Vagina (tissue), 2 donors: ENCODE data around the gene ATG14. TPM values are rescaled to one million over a fixed set of nuclear protein-coding genes. Genes with fewer than 3 reads are reported as not detected.

Experiments used
- DNase-seq, 2 donors: peaks; one replicate each; pipeline ENCODE4 v3.0.0-alpha.2; 2017; ENCODE audit errors: extremely low spot score in 2 of 2
- H3K27ac ChIP-seq: fragments of 200-600 bp; sonication (generic); one replicate; pipeline ENCODE4 v1.5.1; 2019
- H3K27me3 ChIP-seq: fragments of 200-600 bp; sonication (generic); one replicate; pipeline ENCODE4 v1.5.1; 2019
- H3K36me3 ChIP-seq, 2 donors: fragments of 200-600 bp; sonication (generic); one replicate each; pipeline ENCODE4 v1.5.1; 2017 to 2019
- H3K4me1 ChIP-seq: fragments of 200-600 bp; sonication (generic); one replicate; pipeline ENCODE4 v1.5.1; 2019
- H3K4me3 ChIP-seq, 2 donors: fragments of 200-600 bp; sonication (generic); 1 replicate in 1 of 2; 2 replicates in 1 of 2; pipeline ENCODE4 v1.5.1; 2016 to 2019
- H3K9me3 ChIP-seq: fragments of 200-600 bp; sonication (generic); one replicate; pipeline ENCODE4 v1.5.1; 2019
- POLR2A ChIP-seq, 2 donors: fragments of 450-650 bp; IDR thresholded peaks; one replicate each; pipeline ENCODE4 v1.6.1; 2017; ENCODE audit warnings: antibody characterized with exemption in 2 of 2, mild to moderate bottlenecking in 2 of 2, moderate library complexity in 2 of 2
- POLR2AphosphoS5 ChIP-seq, 2 donors: sonication (generic); formaldehyde crosslinking; IDR thresholded peaks; one replicate each; pipeline ENCODE4 v1.9.0; 2017; ENCODE audit warnings: antibody characterized with exemption in 2 of 2, mild to moderate bottlenecking in 2 of 2, low read depth in 1 of 2; ENCODE audit not compliant: insufficient read depth in 1 of 2
- intact Hi-C: fragments of 100-400 bp; cut with DNase I; formaldehyde crosslinking; loops from one replicate; pipeline ENCODE4 v1.15.1; 2023
- total RNA-seq: library from RNA; depleted of rRNA; stranded (reverse); fragments of >200 nt; gene quantifications from one replicate; pipeline ENCODE4 v1.2.3, GENCODE V29; 2016
- TF ChIP-seq, protein P1 (sequence below), 3 experiments: fragments of 450-650 bp in 2 of 3; fragments of 200-600 bp in 1 of 3; sonication (generic) in 1 of 3; IDR thresholded peaks; one replicate each; pipeline ENCODE4 v1.5.1; 2017 to 2019; ENCODE audit warnings: antibody characterized with exemption in 3 of 3, mild to moderate bottlenecking in 2 of 3, moderate library complexity in 2 of 3

Gene ATG14
- total RNA-seq, 1 donor from 2014 or later: 11.5 TPM

DNA sequence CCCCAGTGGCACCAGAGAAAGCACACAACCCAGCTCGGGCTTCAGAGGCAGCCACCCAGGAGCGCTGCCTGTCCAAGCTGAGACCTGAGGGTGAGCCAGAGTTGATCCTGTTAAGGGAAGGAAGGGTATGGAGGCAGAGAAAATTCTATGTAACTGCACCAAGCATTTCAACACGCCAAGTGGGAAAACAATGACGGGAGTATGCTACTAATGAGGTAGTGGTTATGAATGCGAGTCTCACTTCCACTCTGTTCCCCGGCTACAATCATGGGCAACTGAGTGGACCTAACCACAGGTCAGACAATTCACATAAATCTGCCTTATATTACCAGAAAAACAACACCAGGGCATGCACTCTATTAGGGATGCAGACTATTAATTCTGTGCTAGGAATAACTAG lies 9.9 kb downstream of the ATG14 start:
- TF ChIP-seq, protein P1, sequence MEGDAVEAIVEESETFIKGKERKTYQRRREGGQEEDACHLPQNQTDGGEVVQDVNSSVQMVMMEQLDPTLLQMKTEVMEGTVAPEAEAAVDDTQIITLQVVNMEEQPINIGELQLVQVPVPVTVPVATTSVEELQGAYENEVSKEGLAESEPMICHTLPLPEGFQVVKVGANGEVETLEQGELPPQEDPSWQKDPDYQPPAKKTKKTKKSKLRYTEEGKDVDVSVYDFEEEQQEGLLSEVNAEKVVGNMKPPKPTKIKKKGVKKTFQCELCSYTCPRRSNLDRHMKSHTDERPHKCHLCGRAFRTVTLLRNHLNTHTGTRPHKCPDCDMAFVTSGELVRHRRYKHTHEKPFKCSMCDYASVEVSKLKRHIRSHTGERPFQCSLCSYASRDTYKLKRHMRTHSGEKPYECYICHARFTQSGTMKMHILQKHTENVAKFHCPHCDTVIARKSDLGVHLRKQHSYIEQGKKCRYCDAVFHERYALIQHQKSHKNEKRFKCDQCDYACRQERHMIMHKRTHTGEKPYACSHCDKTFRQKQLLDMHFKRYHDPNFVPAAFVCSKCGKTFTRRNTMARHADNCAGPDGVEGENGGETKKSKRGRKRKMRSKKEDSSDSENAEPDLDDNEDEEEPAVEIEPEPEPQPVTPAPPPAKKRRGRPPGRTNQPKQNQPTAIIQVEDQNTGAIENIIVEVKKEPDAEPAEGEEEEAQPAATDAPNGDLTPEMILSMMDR (IDR thresholded peaks at IDR 0.05): no peak
- TF ChIP-seq POLR2AphosphoS5 (IDR thresholded peaks at IDR 0.05; ENCODE audit: insufficient read depth in 1 of 2, low read depth in 1 of 2) (no peak), POLR2A (IDR thresholded peaks at IDR 0.05) (no peak)
- no peak overlapping the region for H3K27ac ChIP-seq
- no peaks in the 10 kb centered on the region for H3K36me3 ChIP-seq
- H3K27me3 ChIP-seq: no peaks in the 10 kb centered on the region
- H3K4me1 ChIP-seq: peaks cover 20% of the 10 kb centered on the region
- H3K9me3 ChIP-seq: no peaks in the 10 kb centered on the region
- intact Hi-C loops: no loop called here
- no peak overlapping the region for H3K4me3 ChIP-seq
- DNase-seq: no peak

DNA sequence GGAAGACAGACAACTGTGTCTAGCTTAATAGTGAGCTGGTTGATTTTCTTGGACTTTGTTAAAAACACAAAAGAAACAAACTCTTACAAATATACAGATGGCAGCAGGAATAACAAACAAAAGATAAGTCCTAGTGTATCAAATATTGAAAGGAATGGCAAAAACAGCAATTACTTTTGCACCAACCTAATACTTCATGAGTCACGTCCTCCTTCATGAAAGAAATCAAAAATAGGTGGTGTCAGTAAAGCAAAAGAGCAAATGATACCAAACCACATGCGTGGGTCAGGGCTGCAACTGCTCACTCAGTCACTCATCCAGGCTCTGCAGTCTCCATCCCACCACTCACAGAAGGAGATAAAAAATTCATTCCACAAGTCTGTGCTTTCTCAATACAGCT lies 11.8 kb downstream of the ATG14 start:
- intact Hi-C loops: no loop called here
- TF ChIP-seq, protein P1 (IDR thresholded peaks at IDR 0.05): no peak
- TF ChIP-seq POLR2A (IDR thresholded peaks at IDR 0.05) (no peak), POLR2AphosphoS5 (IDR thresholded peaks at IDR 0.05; ENCODE audit: insufficient read depth in 1 of 2, low read depth in 1 of 2) (no peak)
- Histone ChIP-seq H3K36me3 (peaks cover 0 to 6% of the 10 kb centered on the region in 2 donors), H3K27ac (peak overlapping the region; percentile 39), H3K27me3 (no peaks in the 10 kb centered on the region), H3K4me3 (no peak overlapping the region), H3K4me1 (peaks cover 19% of the 10 kb centered on the region), H3K9me3 (no peaks in the 10 kb centered on the region)
- no peak for DNase-seq

DNA sequence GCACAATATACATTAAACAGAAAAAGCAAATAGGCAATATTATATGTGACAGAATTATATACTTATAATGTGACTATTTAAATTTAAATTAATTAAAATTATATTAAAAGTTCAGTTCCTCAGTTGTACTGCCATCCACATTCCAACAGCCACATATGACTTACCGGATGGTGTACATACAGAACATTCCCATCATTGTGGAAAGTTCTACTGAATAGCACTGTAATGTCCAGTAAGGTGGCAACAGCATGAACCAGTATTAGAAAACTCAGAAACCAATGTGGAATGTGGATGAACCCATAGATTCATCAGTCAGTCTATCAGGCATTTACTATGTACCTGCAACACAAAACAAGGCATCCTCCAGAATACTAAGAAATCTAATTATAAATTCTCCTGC lies 12.4 kb downstream of the ATG14 start:
- H3K36me3 ChIP-seq: peaks cover 0 to 11% of the 10 kb centered on the region in 2 donors
- DNase-seq: no peak
- H3K9me3 ChIP-seq: no peaks in the 10 kb centered on the region
- H3K27ac ChIP-seq: peak overlapping the region; percentile 39
- H3K4me3 ChIP-seq: no peak overlapping the region
- no peaks in the 10 kb centered on the region for H3K27me3 ChIP-seq
- TF ChIP-seq, protein P1 (IDR thresholded peaks at IDR 0.05): no peak
- TF ChIP-seq POLR2A (IDR thresholded peaks at IDR 0.05) (no peak), POLR2AphosphoS5 (IDR thresholded peaks at IDR 0.05; ENCODE audit: insufficient read depth in 1 of 2, low read depth in 1 of 2) (no peak)
- H3K4me1 ChIP-seq: peaks cover 13% of the 10 kb centered on the region
- intact Hi-C loops: no loop called here

DNA sequence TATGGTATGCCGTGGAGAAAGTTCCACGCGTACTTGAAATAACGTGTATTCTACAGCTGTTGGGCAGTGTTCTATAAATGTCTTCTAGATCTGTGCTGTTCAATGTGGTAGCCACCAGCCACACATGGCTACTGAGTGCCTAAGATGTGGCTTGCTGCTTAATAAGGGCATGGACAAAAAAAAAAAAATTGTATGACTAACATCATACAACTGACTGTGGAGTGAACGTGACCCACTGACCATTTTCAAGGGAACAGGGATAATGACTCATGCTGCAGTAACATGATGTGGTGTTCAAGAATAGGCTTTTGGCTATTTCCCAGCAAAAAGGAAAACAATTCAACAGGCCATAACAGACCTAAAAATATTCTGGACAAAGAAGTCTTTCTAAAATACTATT lies 13.0 kb downstream of the ATG14 start:
- TF ChIP-seq, protein P1 (IDR thresholded peaks at IDR 0.05): no peak
- TF ChIP-seq POLR2A (IDR thresholded peaks at IDR 0.05) (no peak), POLR2AphosphoS5 (IDR thresholded peaks at IDR 0.05; ENCODE audit: insufficient read depth in 1 of 2, low read depth in 1 of 2) (peak in 1 of 2 donors; percentile 80)
- no peaks in the 10 kb centered on the region for H3K27me3 ChIP-seq
- DNase-seq: no peak
- intact Hi-C loops: no loop called here
- H3K9me3 ChIP-seq: no peaks in the 10 kb centered on the region
- H3K36me3 ChIP-seq: peaks cover 0 to 14% of the 10 kb centered on the region in 2 donors
- no peak overlapping the region for H3K4me3 ChIP-seq
- peak overlapping the region; percentile 39 for H3K27ac ChIP-seq
- H3K4me1 ChIP-seq: peaks cover 12% of the 10 kb centered on the region

DNA sequence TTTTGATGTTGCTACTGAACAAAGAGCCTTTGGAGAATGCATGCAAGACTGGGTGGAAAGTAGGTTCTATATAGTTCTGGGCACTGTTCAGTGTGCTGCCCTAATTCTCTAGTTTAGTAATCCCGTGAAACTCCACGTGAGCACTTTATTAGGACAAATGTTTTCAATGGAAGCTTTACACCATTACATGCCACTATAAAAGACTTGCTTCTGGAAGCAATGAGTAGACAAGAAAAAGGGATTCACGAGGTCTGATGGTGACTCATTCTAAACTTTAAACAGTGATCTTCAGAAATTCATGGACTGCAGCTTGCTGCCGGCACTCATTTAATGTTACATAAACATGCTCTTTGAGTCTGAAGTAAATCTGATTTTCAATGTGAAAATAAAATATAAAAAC lies 22.3 kb downstream of the ATG14 start:
- Histone ChIP-seq H3K9me3 (no peaks in the 10 kb centered on the region), H3K4me1 (peaks cover 8% of the 10 kb centered on the region), H3K36me3 (peaks cover 0 to 25% of the 10 kb centered on the region in 2 donors), H3K4me3 (no peak overlapping the region), H3K27ac (peak overlapping the region; percentile 71), H3K27me3 (no peaks in the 10 kb centered on the region)
- intact Hi-C loops: no loop called here
- no peak for DNase-seq
- TF ChIP-seq, protein P1 (IDR thresholded peaks at IDR 0.05): no peak
- TF ChIP-seq POLR2AphosphoS5 (IDR thresholded peaks at IDR 0.05; ENCODE audit: insufficient read depth in 1 of 2, low read depth in 1 of 2) (peak in 1 of 2 donors; percentile 69), POLR2A (IDR thresholded peaks at IDR 0.05) (no peak)
